IMR-90 (cell line): ENCODE measurements around the gene TTC39A. TPM values are rescaled to one million over a fixed set of nuclear protein-coding genes. Genes with fewer than 3 reads are reported as not detected.

Source experiments
- ATAC-seq: fragments of 200-7000 bp; cut with Tn5 transposase; 2 replicates; pipeline ENCODE4 v1.9.1; 2020; ENCODE audit warnings: low read depth, mild to moderate bottlenecking, moderate library complexity
- BruUV-seq: library from RNA; stranded (reverse); fragments of 400-500 nt; replicated peaks from 2 replicates; lab custom pipeline; 2021; lab: Mats Ljungman, UMichigan
- CTCF ChIA-PET: fragments of 300-600 bp; formaldehyde crosslinking; extraction: SDS; loops from one replicate; lab custom pipeline; 2021; ENCODE audit warnings: antibody characterized with exemption; lab: Yijun Ruan, JAX
- POLR2A ChIA-PET: fragments of 300-600 bp; sonication (Branson Sonifier 250); formaldehyde crosslinking; loops from one replicate; lab custom pipeline; 2022; ENCODE audit warnings: antibody characterized with exemption; ENCODE audit not compliant: unreplicated experiment; lab: Charles Lee
- DNase-seq: peaks from one replicate; pipeline ENCODE4 v3.0.0; 2013
- H2AFZ ChIP-seq: replicated peaks from 2 replicates; pipeline ENCODE3; 2013; ENCODE audit warnings: low read length, mild to moderate bottlenecking; ENCODE audit not compliant: poor library complexity
- H2AK5ac ChIP-seq: 2 replicates; pipeline ENCODE4 v1.6.1; 2013; ENCODE audit warnings: low read depth, low read length, inconsistent platforms
- H2AK9ac ChIP-seq: replicated peaks from 2 replicates; pipeline ENCODE3; 2013; ENCODE audit warnings: mild to moderate bottlenecking, low read depth, low read length, moderate library complexity; ENCODE audit not compliant: poor library complexity
- H2BK120ac ChIP-seq: 2 replicates; pipeline ENCODE4 v1.6.1; 2013; ENCODE audit warnings: low read depth, low read length, inconsistent platforms
- H2BK15ac ChIP-seq: 3 replicates; pipeline ENCODE4 v1.6.1; 2013; ENCODE audit warnings: low read depth, low read length, inconsistent platforms
- H2BK20ac ChIP-seq: 2 replicates; pipeline ENCODE4 v1.6.1; 2013; ENCODE audit warnings: low read depth, mild to moderate bottlenecking, inconsistent platforms, low read length, moderate library complexity
- H2BK5ac ChIP-seq: 2 replicates; pipeline ENCODE4 v1.6.1; 2013; ENCODE audit warnings: mild to moderate bottlenecking, low read depth, low read length, inconsistent platforms; ENCODE audit not compliant: poor library complexity, severe bottlenecking
- H3K14ac ChIP-seq: replicated peaks from 2 replicates; pipeline ENCODE4 v1.6.1; 2013; ENCODE audit warnings: low read depth, low read length, inconsistent platforms
- H3K18ac ChIP-seq: 2 replicates; pipeline ENCODE4 v1.6.1; 2013; ENCODE audit warnings: low read depth, low read length, control low read depth
- H3K23ac ChIP-seq: 2 replicates; pipeline ENCODE4 v1.6.1; 2013; ENCODE audit warnings: low read depth, low read length, inconsistent platforms
- H3K27ac ChIP-seq: 2 replicates; pipeline ENCODE4 v1.5.1; 2013; ENCODE audit warnings: mild to moderate bottlenecking, control low read depth, low read length; ENCODE audit not compliant: insufficient read depth
- H3K27me3 ChIP-seq: 2 replicates; pipeline ENCODE4 v1.6.1; 2013; ENCODE audit warnings: low read length; ENCODE audit not compliant: control insufficient read depth, insufficient read depth
- H3K36me3 ChIP-seq: 2 replicates; pipeline ENCODE4 v1.6.1; 2013; ENCODE audit warnings: low read length, mixed read lengths; ENCODE audit not compliant: control insufficient read depth, insufficient read depth
- H3K4ac ChIP-seq: 2 replicates; pipeline ENCODE4 v1.6.1; 2013; ENCODE audit warnings: low read depth, low read length, inconsistent platforms
- H3K4me1 ChIP-seq: 2 replicates; pipeline ENCODE4 v1.6.1; 2013; ENCODE audit warnings: low read length, mixed read lengths; ENCODE audit not compliant: control insufficient read depth, insufficient read depth
- H3K4me2 ChIP-seq: 2 replicates; pipeline ENCODE4 v1.6.1; 2013; ENCODE audit warnings: low read depth, mild to moderate bottlenecking, control low read depth, low read length, moderate library complexity
- H3K4me3 ChIP-seq: 2 replicates; pipeline ENCODE4 v1.5.1; 2013; ENCODE audit warnings: low read depth, mild to moderate bottlenecking, control low read depth, low read length, moderate library complexity; ENCODE audit not compliant: insufficient read depth
- H3K56ac ChIP-seq: 2 replicates; pipeline ENCODE4 v1.6.1; 2013; ENCODE audit warnings: low read length, inconsistent platforms; ENCODE audit not compliant: insufficient read depth; ENCODE audit errors: extremely low read depth
- H3K79me1 ChIP-seq, 2 experiments: 2 replicates each; pipeline ENCODE4 v1.6.1; 2013; ENCODE audit warnings: low read length in 2 of 2, inconsistent platforms in 1 of 2, low read depth in 1 of 2
- H3K9ac ChIP-seq: 2 replicates; pipeline ENCODE4 v1.6.1; 2013; ENCODE audit warnings: low read depth, low read length, control low read depth
- H3K9me1 ChIP-seq: 2 replicates; pipeline ENCODE4 v1.6.1; 2013; ENCODE audit warnings: low read length, inconsistent platforms; ENCODE audit not compliant: insufficient read depth
- H3K9me3 ChIP-seq: 2 replicates; pipeline ENCODE4 v1.6.1; 2013; ENCODE audit warnings: low read length; ENCODE audit not compliant: control insufficient read depth, insufficient read depth
- H4K20me1 ChIP-seq: 2 replicates; pipeline ENCODE4 v1.6.1; 2013; ENCODE audit warnings: low read length, inconsistent platforms; ENCODE audit not compliant: insufficient read depth
- H4K5ac ChIP-seq: 2 replicates; pipeline ENCODE4 v1.6.1; 2013; ENCODE audit warnings: mild to moderate bottlenecking, low read depth, low read length, control low read depth
- H4K8ac ChIP-seq, 2 experiments: 2 replicates each; pipeline ENCODE4 v1.6.1; 2013; ENCODE audit warnings: low read depth in 2 of 2, low read length in 2 of 2, control low read depth in 1 of 2, inconsistent platforms in 1 of 2
- H4K91ac ChIP-seq: 2 replicates; pipeline ENCODE4 v1.6.1; 2013; ENCODE audit warnings: low read depth, low read length, inconsistent platforms; ENCODE audit not compliant: insufficient read depth
- BHLHE40 ChIP-seq: fragments of 150-350 bp; IDR thresholded peaks from 2 replicates; pipeline ENCODE4 v1.6.1; 2016; ENCODE audit warnings: mild to moderate bottlenecking, low read depth, low read length
- FOS ChIP-seq: fragments of 150-350 bp; IDR thresholded peaks from 2 replicates; pipeline ENCODE4 v1.6.1; 2016; ENCODE audit warnings: low read depth, low read length
- MAZ ChIP-seq: IDR thresholded peaks from 2 replicates; pipeline ENCODE4 v1.6.1; 2012; ENCODE audit warnings: low read depth, mild to moderate bottlenecking, low read length, improper control_type of control experiment, moderate library complexity, borderline replicate concordance
- RCOR1 ChIP-seq: IDR thresholded peaks from 2 replicates; pipeline ENCODE4 v1.6.1; 2012; ENCODE audit warnings: mild to moderate bottlenecking, low read length, improper control_type of control experiment; ENCODE audit not compliant: insufficient replicate concordance
- RFX5 ChIP-seq: IDR thresholded peaks from 2 replicates; pipeline ENCODE4 v1.8.0; 2012; ENCODE audit warnings: low read depth, mild to moderate bottlenecking, low read length, moderate library complexity
- SMC3 ChIP-seq: fragments of 150-350 bp; IDR thresholded peaks from 2 replicates; pipeline ENCODE4 v1.6.1; 2016; ENCODE audit warnings: low read depth, mild to moderate bottlenecking, antibody characterized with exemption, low read length, moderate library complexity
- WGBS, 2 experiments: methylation state at CpG; one replicate each; pipeline versions ENCODE4 v1.1.5 to v1.1.7; 2013; ENCODE audit warnings: missing lambda C conversion rate in 2 of 2; ENCODE audit not compliant: insufficient read length in 1 of 2; ENCODE audit errors: extremely low coverage in 2 of 2; 5-methylcytosine and 5-hydroxymethylcytosine counted together
- dilution Hi-C: fragments of 300-500 bp; cut with HindIII; formaldehyde crosslinking; loops from one replicate; pipeline ENCODE4 v1.14.3; 2018; ENCODE audit warnings: low sequenced_read_pairs; ENCODE audit not compliant: unreplicated experiment
- in situ Hi-C: fragments of 300-500 bp; cut with MboI; formaldehyde crosslinking; loops from 3 replicates; pipeline ENCODE4 v1.14.3; 2019; ENCODE audit warnings: low sequenced_read_pairs, inconsistent platforms, mixed read lengths
- intact Hi-C: fragments of 100-400 bp; cut with micrococcal nuclease; formaldehyde crosslinking; loops from 2 replicates; pipeline ENCODE4 v1.10.0; 2022
- polyA plus RNA-seq, 3 experiments: library from polyadenylated mRNA; depleted of rRNA; stranded (reverse); fragments of >200 nt; gene quantifications; 2 replicates each; pipeline ENCODE4 v1.2.3, GENCODE V29; 2012; ENCODE audit warnings: low replicate concordance in 1 of 3
- total RNA-seq: library from RNA; depleted of rRNA; stranded (reverse); fragments of >200 nt; gene quantifications from 2 replicates; pipeline ENCODE4 v1.2.3, GENCODE V29; 2012
- TF ChIP-seq, protein P1 (sequence below): fragments of 150-350 bp; IDR thresholded peaks from 2 replicates; pipeline ENCODE4 v1.6.1; 2016; ENCODE audit warnings: low read depth, mild to moderate bottlenecking, low read length, moderate library complexity, borderline replicate concordance
- TF ChIP-seq, protein P2 (sequence below): fragments of 150-350 bp; IDR thresholded peaks from 2 replicates; pipeline ENCODE4 v1.6.1; 2017; ENCODE audit warnings: mild to moderate bottlenecking, antibody characterized with exemption, low read length, low read depth

The TTC39A gene
- total and polyA plus RNA-seq, 2 of the 4 experiments (the other 2 are of a cell fraction), result 0.62 to 0.72 TPM

DNA sequence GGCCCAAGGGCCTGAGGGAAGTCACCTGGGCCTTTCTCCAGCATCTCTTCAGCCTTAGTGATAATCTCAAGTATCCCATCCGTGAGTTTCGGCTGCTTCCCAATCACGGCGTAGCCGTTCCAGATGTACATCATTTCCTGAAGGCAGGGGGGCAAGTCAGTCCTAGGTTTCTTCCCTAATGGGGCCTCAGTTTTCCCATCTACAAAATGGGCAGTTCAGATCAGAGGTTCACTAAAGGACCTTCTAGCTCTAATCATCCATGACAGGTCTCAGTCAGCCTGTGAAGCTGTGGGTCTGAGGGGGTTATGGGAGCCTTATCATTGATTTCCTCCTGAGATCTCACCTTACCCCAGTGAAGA, 39.9 kb downstream of the TTC39A start:
- H2BK15ac ChIP-seq, result no peak overlapping the region
- ChIA-PET CTCF (no interaction called here), POLR2A (no interaction called here)
- no peak overlapping the region for H4K8ac ChIP-seq
- no peak overlapping the region for H2BK20ac ChIP-seq
- ATAC-seq, result no peak
- no peak overlapping the region for H3K4me3 ChIP-seq
- no peak overlapping the region for H2AFZ ChIP-seq
- in situ Hi-C loops (loop anchor here (10.0 kb wide), 1 partner anchor 366 kb away; no protein-coding TSS in a partner anchor), intact Hi-C loops (loop anchor here (10.0 kb wide), 1 partner anchor 316 kb away; the partner anchor contains the start of gene CDKN2C), dilution Hi-C loops (no loop called here)
- H3K56ac ChIP-seq, result no peak overlapping the region
- H2BK120ac ChIP-seq, result no peak overlapping the region
- 100% methylated on average over 5 of the region's 5 CpGs; no CpG with 5 or more reads in 1 of the 2 experiments for WGBS, 2 experiments
- no peaks in the 10 kb centered on the region for H4K20me1 ChIP-seq
- no peaks in the 10 kb centered on the region for H3K4me1 ChIP-seq
- no peaks in the 10 kb centered on the region for H3K9me3 ChIP-seq
- no peak for DNase-seq
- TF ChIP-seq MAZ, result no peak
- TF ChIP-seq BHLHE40, result no peak
- TF ChIP-seq RCOR1, result no peak
- no peak for TF ChIP-seq SMC3
- no peak for TF ChIP-seq FOS
- no peak for TF ChIP-seq RFX5
- TF ChIP-seq, protein P1, sequence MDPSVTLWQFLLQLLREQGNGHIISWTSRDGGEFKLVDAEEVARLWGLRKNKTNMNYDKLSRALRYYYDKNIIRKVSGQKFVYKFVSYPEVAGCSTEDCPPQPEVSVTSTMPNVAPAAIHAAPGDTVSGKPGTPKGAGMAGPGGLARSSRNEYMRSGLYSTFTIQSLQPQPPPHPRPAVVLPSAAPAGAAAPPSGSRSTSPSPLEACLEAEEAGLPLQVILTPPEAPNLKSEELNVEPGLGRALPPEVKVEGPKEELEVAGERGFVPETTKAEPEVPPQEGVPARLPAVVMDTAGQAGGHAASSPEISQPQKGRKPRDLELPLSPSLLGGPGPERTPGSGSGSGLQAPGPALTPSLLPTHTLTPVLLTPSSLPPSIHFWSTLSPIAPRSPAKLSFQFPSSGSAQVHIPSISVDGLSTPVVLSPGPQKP, result no peak
- TF ChIP-seq, protein P2, sequence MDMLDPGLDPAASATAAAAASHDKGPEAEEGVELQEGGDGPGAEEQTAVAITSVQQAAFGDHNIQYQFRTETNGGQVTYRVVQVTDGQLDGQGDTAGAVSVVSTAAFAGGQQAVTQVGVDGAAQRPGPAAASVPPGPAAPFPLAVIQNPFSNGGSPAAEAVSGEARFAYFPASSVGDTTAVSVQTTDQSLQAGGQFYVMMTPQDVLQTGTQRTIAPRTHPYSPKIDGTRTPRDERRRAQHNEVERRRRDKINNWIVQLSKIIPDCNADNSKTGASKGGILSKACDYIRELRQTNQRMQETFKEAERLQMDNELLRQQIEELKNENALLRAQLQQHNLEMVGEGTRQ, result no peak
- H3K4me2 ChIP-seq, result no peak overlapping the region
- BruUV-seq, result no TSS peak
- H2AK5ac ChIP-seq, result no peak overlapping the region
- H3K9me1 ChIP-seq, result no peaks in the 10 kb centered on the region; the same call in 1 of the 2 replicates
- no peak overlapping the region for H3K9ac ChIP-seq
- H3K14ac ChIP-seq, result no peak overlapping the region
- peaks cover 5% of the 10 kb centered on the region for H3K36me3 ChIP-seq
- no peak overlapping the region for H4K5ac ChIP-seq
- no peak overlapping the region for H3K23ac ChIP-seq
- no peak overlapping the region for H3K4ac ChIP-seq
- H4K91ac ChIP-seq, result no peak overlapping the region
- no peaks in the 10 kb centered on the region for H3K79me1 ChIP-seq
- H3K27ac ChIP-seq, result no peak overlapping the region
- H2BK5ac ChIP-seq, result no peak overlapping the region
- H3K27me3 ChIP-seq, result no peaks in the 10 kb centered on the region
- no peak overlapping the region for H2AK9ac ChIP-seq
- no peak overlapping the region for H3K18ac ChIP-seq
